GM19455 (cell line): ENCODE measurements around the gene NEK6.

Experiments used
- ATAC-seq: cut with Tn5 transposase; IDR thresholded peaks from one replicate; pipeline ENCODE4 v1.9.1; 2021; ENCODE audit not compliant: unreplicated experiment

Gene NEK6

GRCh38 chr9:124274738-124275137 is 17.0 kb downstream of the NEK6 start:
- no peak for ATAC-seq

- no peak for ATAC-seq
Measured at GRCh38 chr9:124277420-124277819, 19.7 kb downstream of the NEK6 start.

GRCh38 chr9:124278054-124278540 is 20.3 kb downstream of the NEK6 start:
- no peak for ATAC-seq

GRCh38 chr9:124279531-124280175 is 21.9 kb downstream of the NEK6 start:
- no peak for ATAC-seq

- ATAC-seq = no peak
Measured at GRCh38 chr9:124280176-124280691, 22.5 kb downstream of the NEK6 start.

GRCh38 chr9:124281931-124282371 is 24.2 kb downstream of the NEK6 start:
- no peak for ATAC-seq

- no peak for ATAC-seq
Measured at GRCh38 chr9:124282442-124283227, 24.9 kb downstream of the NEK6 start.

- no peak for ATAC-seq
Measured at GRCh38 chr9:124283228-124283814, 25.6 kb downstream of the NEK6 start.

- ATAC-seq = no peak
Measured at GRCh38 chr9:124284237-124284831, 26.6 kb downstream of the NEK6 start.

- ATAC-seq = no peak
Measured at GRCh38 chr9:124284940-124285441, 27.2 kb downstream of the NEK6 start.

- ATAC-seq = no peak
Measured at GRCh38 chr9:124285490-124285889, 27.7 kb downstream of the NEK6 start.

GRCh38 chr9:124285903-124286291 is 28.1 kb downstream of the NEK6 start:
- ATAC-seq = peak; percentile 21

GRCh38 chr9:124286292-124286931 is 28.7 kb downstream of the NEK6 start:
- peak; percentile 45 for ATAC-seq

GRCh38 chr9:124290053-124290591 is 32.4 kb downstream of the NEK6 start:
- no peak for ATAC-seq

- ATAC-seq = no peak
Measured at GRCh38 chr9:124290743-124291554, 33.2 kb downstream of the NEK6 start.

- ATAC-seq = no peak
Measured at GRCh38 chr9:124291801-124292396, 34.1 kb downstream of the NEK6 start.

GRCh38 chr9:124292696-124293593 is 35.2 kb downstream of the NEK6 start:
- ATAC-seq = no peak
